GM12878 (cell line): ENCODE data around the gene EDEM3. TPM values are rescaled to one million over a fixed set of nuclear protein-coding genes. Genes with fewer than 3 reads are reported as not detected.

Experiments used
- ATAC-seq: fragments of 200-7000 bp; cut with Tn5 transposase; 3 replicates; pipeline ENCODE4 v1.9.1; 2020; ENCODE audit warnings: mild to moderate bottlenecking, moderate library complexity
- BruUV-seq: library from RNA; stranded (reverse); fragments of 400-500 nt; replicated peaks from 2 replicates; lab custom pipeline; 2021; lab: Mats Ljungman, UMichigan
- CTCF ChIA-PET: fragments of 300-600 bp; sonication (Branson Sonifier 250); formaldehyde crosslinking; extraction: SDS; loops from one replicate; lab custom pipeline; 2021; ENCODE audit warnings: inconsistent platforms; lab: Yijun Ruan, JAX
- POLR2A ChIA-PET: fragments of 350-600 bp; formaldehyde crosslinking; extraction: SDS; loops from one replicate; lab custom pipeline; 2021; ENCODE audit warnings: inconsistent platforms; lab: Charles Lee
- RAD21 ChIA-PET: fragments of 300-600 bp; sonication (Branson Sonifier 250); formaldehyde crosslinking; loops from one replicate; lab custom pipeline; 2023; ENCODE audit warnings: antibody characterized with exemption; ENCODE audit not compliant: unreplicated experiment; lab: Charles Lee
- SMC1A ChIA-PET: fragments of 300-600 bp; sonication (Branson Sonifier 250); formaldehyde crosslinking; loops from one replicate; lab custom pipeline; 2023; ENCODE audit not compliant: unreplicated experiment, uncharacterized antibody; lab: Charles Lee
- DNase-seq: peaks from one replicate; pipeline ENCODE4 v3.0.0-alpha.2; 2011; ENCODE audit warnings: low read depth, low spot score
- FAIRE-seq: peaks from 3 replicates; lab custom pipeline; 2011; peaks lifted over from hg19 to GRCh38; lab: Jason Lieb, UNC
- H2AFZ ChIP-seq: 2 replicates; pipeline ENCODE4 v1.6.0; 2011; ENCODE audit warnings: low read depth, low read length, control low read depth; ENCODE audit not compliant: control insufficient read depth
- H3K27ac ChIP-seq: 2 replicates; pipeline ENCODE4 v1.5.1; 2011; ENCODE audit warnings: control low read depth; ENCODE audit not compliant: control insufficient read depth, insufficient read depth
- H3K27me3 ChIP-seq, 2 experiments: replicated peaks in 1 of 2; 2 replicates each; pipeline versions ENCODE4 v1.6.0 to v1.6.1; 2011; ENCODE audit warnings: low read length in 1 of 2; ENCODE audit not compliant: control insufficient read depth in 2 of 2, insufficient read depth in 2 of 2
- H3K36me3 ChIP-seq, 2 experiments: 2 replicates each; pipeline ENCODE4 v1.5.1; 2011; ENCODE audit warnings: low read length in 1 of 2; ENCODE audit not compliant: control insufficient read depth in 2 of 2, insufficient read depth in 2 of 2
- H3K4me1 ChIP-seq: 2 replicates; pipeline ENCODE4 v1.6.1; 2011; ENCODE audit warnings: mild to moderate bottlenecking, low read length, moderate library complexity, mixed read lengths; ENCODE audit not compliant: control insufficient read depth, insufficient read depth
- H3K4me2 ChIP-seq: 2 replicates; pipeline ENCODE4 v1.6.0; 2011; ENCODE audit warnings: control low read depth; ENCODE audit not compliant: control insufficient read depth, insufficient read depth
- H3K4me3 ChIP-seq: fragments of 200-600 bp; sonication (generic); 2 replicates; pipeline ENCODE4 v1.5.1; 2016
- H3K79me2 ChIP-seq: 2 replicates; pipeline ENCODE4 v1.6.0; 2011; ENCODE audit warnings: low read length; ENCODE audit not compliant: control insufficient read depth, insufficient read depth
- H3K9ac ChIP-seq: 2 replicates; pipeline ENCODE4 v1.8.0; 2011; ENCODE audit warnings: low read length, control low read depth, mixed read lengths; ENCODE audit not compliant: control insufficient read depth, insufficient read depth
- H3K9me3 ChIP-seq: replicated peaks from 3 replicates; pipeline ENCODE4 v1.5.1; 2011; ENCODE audit warnings: mild to moderate bottlenecking, low read length; ENCODE audit not compliant: control insufficient read depth, insufficient read depth
- H4K20me1 ChIP-seq: 2 replicates; pipeline ENCODE4 v1.6.0; 2011; ENCODE audit not compliant: control insufficient read depth, insufficient read depth
- ASH2L ChIP-seq: fragments of 300-600, 200-600 bp; sonication (generic); IDR thresholded peaks from 2 replicates; pipeline ENCODE4 v1.6.1; 2017; ENCODE audit warnings: low read depth, mild to moderate bottlenecking, borderline replicate concordance
- ATF7 ChIP-seq: fragments of 450-650 bp; IDR thresholded peaks from 2 replicates; pipeline ENCODE4 v1.6.1; 2016; ENCODE audit warnings: low read depth, mild to moderate bottlenecking
- BACH1 ChIP-seq: fragments of 450-650 bp; IDR thresholded peaks from 2 replicates; pipeline ENCODE4 v1.6.1; 2017; ENCODE audit warnings: mild to moderate bottlenecking, borderline replicate concordance
- CHD1 ChIP-seq: IDR thresholded peaks from 2 replicates; pipeline ENCODE4 v1.6.1; 2012; ENCODE audit warnings: low read depth, low read length, improper control_type of control experiment
- CREB1 ChIP-seq: IDR thresholded peaks from 2 replicates; pipeline ENCODE4 v1.6.1; 2012; ENCODE audit warnings: low read depth, mild to moderate bottlenecking, inconsistent platforms
- EED ChIP-seq: sonication (generic); IDR thresholded peaks from 2 replicates; pipeline ENCODE4 v1.6.1; 2016; ENCODE audit warnings: antibody characterized with exemption, low read depth
- NFIC ChIP-seq: IDR thresholded peaks from 2 replicates; pipeline ENCODE4 v1.6.1; 2012; ENCODE audit warnings: low read depth, mild to moderate bottlenecking, inconsistent platforms, low read length, moderate library complexity
- POU2F2 ChIP-seq: IDR thresholded peaks from 3 replicates; pipeline ENCODE4 v1.6.1; 2011; ENCODE audit warnings: low read depth, mild to moderate bottlenecking, low read length, borderline replicate concordance
- SIN3A ChIP-seq: IDR thresholded peaks from 2 replicates; pipeline ENCODE4 v1.6.1; 2012; ENCODE audit warnings: low read depth, low read length, improper control_type of control experiment
- SMAD1 ChIP-seq: fragments of 450-650 bp; IDR thresholded peaks from 2 replicates; pipeline ENCODE4 v1.6.1; 2018; ENCODE audit warnings: mild to moderate bottlenecking, low read depth; ENCODE audit not compliant: partially characterized antibody
- TAF1 ChIP-seq: IDR thresholded peaks from 2 replicates; pipeline ENCODE4 v1.6.1; 2011; ENCODE audit warnings: mild to moderate bottlenecking, low read depth, low read length, borderline replicate concordance
- ZBED1 ChIP-seq: IDR thresholded peaks from 2 replicates; pipeline ENCODE4 v1.6.1; 2016; ENCODE audit warnings: borderline replicate concordance
- ZBTB11 ChIP-seq: fragments of 450-650 bp; formaldehyde crosslinking; IDR thresholded peaks from 2 replicates; pipeline ENCODE4 v1.5.0; 2022; ENCODE audit warnings: mild to moderate bottlenecking, missing genetic modification characterization
- ZNF622 ChIP-seq: fragments of 450-650 bp; IDR thresholded peaks from 2 replicates; pipeline ENCODE4 v1.6.1; 2017; ENCODE audit warnings: mild to moderate bottlenecking, inconsistent platforms
- WGBS: methylation state at CpG from one replicate; pipeline ENCODE4 v1.1.6; 2016; ENCODE audit warnings: low lambda C conversion rate; ENCODE audit not compliant: insufficient replicate concordance, insufficient coverage; ENCODE audit errors: missing lambda C conversion rate; 5-methylcytosine and 5-hydroxymethylcytosine counted together
- in situ Hi-C: fragments of 300-500 bp; cut with MboI; formaldehyde crosslinking; loops from 9 replicates; pipeline ENCODE4 v1.14.3; 2018; ENCODE audit warnings: mixed read lengths
- intact Hi-C: fragments of 100-400 bp; cut with micrococcal nuclease; formaldehyde crosslinking; loops from one replicate; pipeline ENCODE4 v1.14.2; 2022; ENCODE audit not compliant: unreplicated experiment
- polyA plus RNA-seq, 11 experiments: library from polyadenylated mRNA; depleted of rRNA in 4 of 11; unstranded in 6 of 11; stranded (reverse) in 5 of 11; fragments of >200 nt; fragmentation: Nextera tagmentation in 4 of 11; fragmentation: Illumina TruSeq in 1 of 11; extraction: Ambion mirVana in 4 of 11; extraction: Trizol in 1 of 11; gene quantifications; 1 replicate in 1 of 11; 2 replicates in 10 of 11; pipeline versions ENCODE4 v1.2.1 to v1.2.3, GENCODE V29; 2011 to 2016; ENCODE audit warnings: inconsistent platforms in 2 of 11, missing spikeins in 2 of 11, low read depth in 1 of 11
- total RNA-seq, 4 experiments: library from RNA; depleted of rRNA in 3 of 4; stranded (reverse); fragments of >200 nt in 3 of 4; fragmentation: Illumina TruSeq in 1 of 4; extraction: Trizol in 1 of 4; gene quantifications; 2 replicates each; pipeline versions ENCODE4 v1.2.1 to v1.2.3, GENCODE V29; 2013 to 2021
- TF ChIP-seq, protein P1 (sequence below): fragments of 450-650 bp; IDR thresholded peaks from 2 replicates; pipeline ENCODE4 v1.6.1; 2017; ENCODE audit warnings: mild to moderate bottlenecking
- TF ChIP-seq, protein P2 (sequence below): IDR thresholded peaks from 2 replicates; pipeline ENCODE4 v1.6.1; 2011; ENCODE audit warnings: borderline replicate concordance, low read depth, mild to moderate bottlenecking, moderate library complexity, low read length; ENCODE audit not compliant: insufficient read depth, poor library complexity, severe bottlenecking

EDEM3 gene
- total and polyA plus RNA-seq, 10 of the 15 experiments (the other 5 are each of a cell fraction or from before 2014, with no cell fraction given) = 6.4 to 19.3 (median 14.3) TPM

- no peak overlapping the region for H3K4me3 ChIP-seq
- ChIA-PET POLR2A (no interaction called here), RAD21 (no interaction called here), SMC1A (no interaction called here), CTCF (no interaction called here)
- no peak overlapping the region; the same call in 1 of the 2 replicates for H3K4me2 ChIP-seq
- H2AFZ ChIP-seq = no peak overlapping the region
- WGBS = 80% methylated on average over 11 of the region's 11 CpGs
- no peaks in the 10 kb centered on the region for H3K36me3 ChIP-seq
- ATAC-seq (no peak), FAIRE-seq (no peak), DNase-seq (no peak)
- peaks cover 13% of the 10 kb centered on the region for H3K4me1 ChIP-seq
- no peaks in the 10 kb centered on the region for H3K79me2 ChIP-seq
- intact Hi-C loops = no loop called here
- no peak overlapping the region for H3K9ac ChIP-seq
- BruUV-seq = no TSS peak
- H3K9me3 ChIP-seq = peaks cover 3% of the 10 kb centered on the region; the same call in 1 of the 3 replicates
- no peaks in the 10 kb centered on the region for H3K27me3 ChIP-seq
- in situ Hi-C loops = no loop called here
- no peaks in the 10 kb centered on the region for H4K20me1 ChIP-seq
- no peak overlapping the region for H3K27ac ChIP-seq
- TF ChIP-seq ATF7 (no peak), CREB1 (no peak), CHD1 (no peak), SIN3A (no peak), ZNF622 (no peak), ZBTB11 (CRISPR knock-in tag) (no peak), TAF1 (no peak), NFIC (no peak), ZBED1 (no peak), POU2F2 (no peak), EED (no peak), BACH1 (no peak), SMAD1 (no peak), ASH2L (no peak)
- TF ChIP-seq, protein P1, sequence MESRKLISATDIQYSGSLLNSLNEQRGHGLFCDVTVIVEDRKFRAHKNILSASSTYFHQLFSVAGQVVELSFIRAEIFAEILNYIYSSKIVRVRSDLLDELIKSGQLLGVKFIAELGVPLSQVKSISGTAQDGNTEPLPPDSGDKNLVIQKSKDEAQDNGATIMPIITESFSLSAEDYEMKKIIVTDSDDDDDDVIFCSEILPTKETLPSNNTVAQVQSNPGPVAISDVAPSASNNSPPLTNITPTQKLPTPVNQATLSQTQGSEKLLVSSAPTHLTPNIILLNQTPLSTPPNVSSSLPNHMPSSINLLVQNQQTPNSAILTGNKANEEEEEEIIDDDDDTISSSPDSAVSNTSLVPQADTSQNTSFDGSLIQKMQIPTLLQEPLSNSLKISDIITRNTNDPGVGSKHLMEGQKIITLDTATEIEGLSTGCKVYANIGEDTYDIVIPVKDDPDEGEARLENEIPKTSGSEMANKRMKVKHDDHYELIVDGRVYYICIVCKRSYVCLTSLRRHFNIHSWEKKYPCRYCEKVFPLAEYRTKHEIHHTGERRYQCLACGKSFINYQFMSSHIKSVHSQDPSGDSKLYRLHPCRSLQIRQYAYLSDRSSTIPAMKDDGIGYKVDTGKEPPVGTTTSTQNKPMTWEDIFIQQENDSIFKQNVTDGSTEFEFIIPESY = no peak
- TF ChIP-seq, protein P2, sequence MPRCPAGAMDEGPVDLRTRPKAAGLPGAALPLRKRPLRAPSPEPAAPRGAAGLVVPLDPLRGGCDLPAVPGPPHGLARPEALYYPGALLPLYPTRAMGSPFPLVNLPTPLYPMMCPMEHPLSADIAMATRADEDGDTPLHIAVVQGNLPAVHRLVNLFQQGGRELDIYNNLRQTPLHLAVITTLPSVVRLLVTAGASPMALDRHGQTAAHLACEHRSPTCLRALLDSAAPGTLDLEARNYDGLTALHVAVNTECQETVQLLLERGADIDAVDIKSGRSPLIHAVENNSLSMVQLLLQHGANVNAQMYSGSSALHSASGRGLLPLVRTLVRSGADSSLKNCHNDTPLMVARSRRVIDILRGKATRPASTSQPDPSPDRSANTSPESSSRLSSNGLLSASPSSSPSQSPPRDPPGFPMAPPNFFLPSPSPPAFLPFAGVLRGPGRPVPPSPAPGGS = no peak
Measured at GRCh38 chr1:184684285-184685074, 70.2 kb downstream of the EDEM3 start.
